HG03175 (cell line): ENCODE data around the gene CTXN3.
"Not testable (repeated sequence)": the region's sequence is repeated elsewhere in the genome, so short reads cannot be mapped to it uniquely, and the experiment has no call there.

ENCODE experiments used
- ATAC-seq: cut with Tn5 transposase; IDR thresholded peaks from one replicate; pipeline ENCODE4 v1.9.1; 2021; ENCODE audit warnings: mild to moderate bottlenecking, moderate library complexity; ENCODE audit not compliant: unreplicated experiment

The CTXN3 gene

GRCh38 chr5:127650022-127650421 lies 1.1 kb downstream of the CTXN3 start:
- no peak for ATAC-seq

GRCh38 chr5:127650649-127651048 lies 1.8 kb downstream of the CTXN3 start:
- ATAC-seq, result no peak

- ATAC-seq, result no peak
Measured at GRCh38 chr5:127652952-127653611, 4.2 kb downstream of the CTXN3 start.

DNA sequence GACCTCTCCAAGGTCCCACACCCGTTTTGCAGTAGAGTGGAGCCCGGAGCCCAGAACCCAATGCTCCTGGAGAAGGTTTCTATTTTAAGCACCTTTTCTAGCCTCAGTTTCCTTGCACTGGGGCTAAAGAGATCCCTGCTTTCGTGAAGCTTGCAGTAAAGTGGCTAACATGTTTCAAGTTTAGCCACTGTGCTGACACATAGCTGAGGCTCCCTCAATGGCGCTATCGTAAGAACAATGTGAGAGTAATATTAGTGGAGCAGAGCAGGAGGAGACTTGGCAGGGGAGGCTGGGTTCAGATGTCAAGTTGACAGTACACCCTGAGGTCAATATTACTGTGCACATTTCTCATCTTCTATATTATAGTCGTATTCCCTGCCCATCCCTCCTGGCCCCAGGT lies 7.9 kb downstream of the CTXN3 start:
- no peak for ATAC-seq

DNA sequence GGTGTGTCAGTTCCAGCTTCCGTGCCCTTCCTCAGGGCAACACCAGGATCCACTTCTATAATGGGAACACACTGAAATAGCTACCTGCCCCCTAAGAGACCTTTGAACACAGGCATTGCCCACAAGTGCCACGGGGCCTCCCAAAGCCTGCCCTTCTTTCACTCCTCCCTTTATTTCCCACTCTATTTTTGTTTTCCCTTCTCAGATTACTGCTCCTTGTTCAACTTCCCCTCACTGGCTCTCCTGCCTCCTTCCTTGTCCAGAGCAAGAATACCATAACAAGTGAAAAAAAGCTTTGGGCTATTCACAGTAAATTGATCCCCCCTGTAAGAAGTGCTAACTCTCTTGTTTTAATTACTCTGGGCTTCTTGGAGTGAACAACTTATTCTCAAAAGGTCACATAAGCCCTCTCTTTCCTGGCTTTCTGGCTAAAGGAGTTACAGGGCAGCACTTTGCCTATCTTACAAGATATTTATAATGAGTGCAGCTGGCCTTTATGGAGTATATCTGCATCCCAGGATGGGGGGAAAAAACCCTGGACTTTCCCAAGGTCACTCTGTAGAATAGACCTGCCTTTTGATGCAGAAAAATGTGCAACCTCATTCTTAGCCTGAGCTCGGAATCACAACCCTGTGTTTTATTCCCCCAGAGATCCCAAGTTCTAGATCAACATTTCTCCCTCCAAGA lies 11.3 kb downstream of the CTXN3 start:
- ATAC-seq, result no peak

DNA sequence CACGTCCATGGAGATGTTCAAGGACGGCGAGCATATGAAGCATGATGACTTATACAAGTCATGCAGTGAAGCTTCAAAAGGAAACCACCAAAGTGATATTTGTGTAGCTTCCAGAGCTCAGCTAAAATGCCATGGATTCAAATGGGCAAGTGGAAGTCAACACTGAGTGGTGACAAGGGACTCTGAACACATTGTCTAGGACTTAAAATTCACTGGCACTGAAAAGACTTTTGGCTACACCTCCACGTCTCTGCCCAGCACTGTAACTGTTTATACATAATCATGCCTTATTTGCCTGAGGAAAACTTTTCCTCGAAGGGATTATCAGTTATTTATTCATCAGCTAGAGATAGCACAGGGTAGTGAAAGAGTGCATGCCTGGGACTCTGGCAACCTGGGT lies 15.2 kb downstream of the CTXN3 start:
- no peak for ATAC-seq

DNA sequence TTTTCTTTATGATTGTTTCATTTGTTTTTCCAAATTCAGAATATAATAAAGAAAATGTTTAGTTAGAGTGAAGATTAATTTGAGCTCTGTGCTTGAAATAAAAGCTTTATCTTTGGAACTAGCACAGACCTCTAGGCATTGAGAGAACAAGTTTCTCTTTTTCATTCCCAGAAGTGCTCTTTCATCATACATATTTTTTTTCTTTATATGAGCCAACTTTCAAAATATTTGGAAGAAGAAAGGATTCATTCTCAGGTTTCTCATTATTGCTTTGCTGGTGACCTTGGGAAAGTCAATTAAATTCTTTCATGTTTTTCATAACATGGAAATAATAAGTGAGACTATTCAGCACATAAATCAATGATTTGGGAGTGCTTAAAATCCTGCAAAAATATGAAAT lies 16.8 kb downstream of the CTXN3 start:
- no peak for ATAC-seq

DNA sequence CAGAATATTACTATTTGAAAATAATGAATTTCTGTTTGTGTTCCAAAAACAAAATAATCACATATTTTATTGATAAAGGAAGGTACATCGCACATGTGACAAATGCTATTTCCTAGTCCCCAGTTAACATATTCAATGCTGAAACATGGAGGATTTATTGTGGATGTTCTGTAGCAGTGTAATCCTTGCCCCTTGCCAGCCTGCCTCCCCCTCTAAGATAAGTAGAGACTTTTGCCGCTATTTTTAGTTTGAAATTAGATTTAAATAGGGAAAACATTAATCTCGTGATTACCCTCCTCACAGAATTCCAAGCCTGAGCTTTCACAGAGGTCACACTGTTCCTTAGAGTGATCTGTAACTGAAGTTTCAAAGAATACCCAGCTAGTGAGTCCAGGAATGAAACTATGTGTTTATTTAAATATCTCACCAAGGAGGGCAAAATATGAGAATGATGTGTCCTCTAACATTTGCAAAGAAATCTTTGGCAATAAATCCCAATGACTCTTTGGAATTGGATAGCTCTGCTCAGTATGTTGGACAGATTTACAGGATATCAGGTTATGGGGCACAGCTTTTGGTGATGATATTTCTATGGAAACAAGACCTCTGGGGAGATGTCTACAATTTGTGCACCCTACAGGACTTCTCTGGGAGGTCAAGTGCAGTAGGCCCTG lies 17.3 kb downstream of the CTXN3 start:
- ATAC-seq, result no peak

GRCh38 chr5:127667926-127668325 lies 19.0 kb downstream of the CTXN3 start:
- ATAC-seq, result no peak

DNA sequence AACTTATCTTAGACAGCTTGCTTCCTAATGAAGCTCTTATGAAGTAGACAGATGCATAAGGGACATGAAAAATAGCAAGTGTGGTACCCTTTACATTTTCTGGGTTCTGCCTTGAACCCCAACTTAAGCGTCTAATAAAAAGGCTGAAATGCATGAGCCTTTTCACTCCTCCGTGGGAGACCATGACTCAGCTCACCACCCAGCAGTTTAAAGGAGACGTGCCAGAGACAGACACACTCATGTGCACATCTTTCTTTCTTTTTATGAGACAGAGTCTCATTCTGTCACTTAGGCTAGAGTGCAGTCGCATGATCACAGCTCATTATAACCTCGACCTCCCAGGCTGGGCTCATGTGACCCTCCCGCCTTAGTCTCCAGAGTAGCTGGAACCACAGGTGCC lies 22.3 kb downstream of the CTXN3 start:
- ATAC-seq, result no peak

- no peak for ATAC-seq
Measured at GRCh38 chr5:127673117-127673800, 24.4 kb downstream of the CTXN3 start.

GRCh38 chr5:127676951-127677350 lies 28.1 kb downstream of the CTXN3 start:
- not testable (repeated sequence) for ATAC-seq

DNA sequence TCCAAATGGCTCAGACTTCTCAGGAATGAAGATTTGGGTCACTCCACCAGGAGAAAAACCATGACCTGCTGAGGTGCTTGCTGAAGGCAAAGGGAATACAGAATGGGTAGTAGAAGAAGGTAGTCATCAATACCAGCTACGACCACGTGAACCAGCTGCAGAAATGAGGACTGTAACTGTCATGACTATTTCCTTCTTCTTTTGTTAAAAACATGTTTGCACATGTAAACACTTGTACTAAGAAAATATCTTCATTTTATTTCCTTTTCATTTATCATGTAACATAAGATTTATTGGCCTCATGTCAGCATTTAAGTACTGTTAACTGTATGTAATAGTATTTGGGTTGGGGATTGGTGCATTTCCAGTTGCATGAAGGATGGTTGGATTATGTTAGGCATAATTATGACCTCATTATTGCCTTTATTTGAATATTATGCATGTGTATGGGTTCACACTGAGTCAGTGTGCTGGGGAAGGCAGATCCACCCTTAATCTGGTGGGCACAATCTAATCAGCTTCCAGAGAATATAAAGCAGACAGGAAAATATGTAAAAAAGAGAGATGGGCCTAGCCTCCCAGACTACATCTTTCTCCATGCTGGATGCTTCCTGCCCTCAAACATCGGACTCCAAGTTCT lies 30.9 kb downstream of the CTXN3 start:
- ATAC-seq, result not testable (repeated sequence)

GRCh38 chr5:127680595-127680994 lies 31.7 kb downstream of the CTXN3 start:
- ATAC-seq, result no peak

GRCh38 chr5:127683008-127683407 lies 34.1 kb downstream of the CTXN3 start:
- ATAC-seq, result no peak

DNA sequence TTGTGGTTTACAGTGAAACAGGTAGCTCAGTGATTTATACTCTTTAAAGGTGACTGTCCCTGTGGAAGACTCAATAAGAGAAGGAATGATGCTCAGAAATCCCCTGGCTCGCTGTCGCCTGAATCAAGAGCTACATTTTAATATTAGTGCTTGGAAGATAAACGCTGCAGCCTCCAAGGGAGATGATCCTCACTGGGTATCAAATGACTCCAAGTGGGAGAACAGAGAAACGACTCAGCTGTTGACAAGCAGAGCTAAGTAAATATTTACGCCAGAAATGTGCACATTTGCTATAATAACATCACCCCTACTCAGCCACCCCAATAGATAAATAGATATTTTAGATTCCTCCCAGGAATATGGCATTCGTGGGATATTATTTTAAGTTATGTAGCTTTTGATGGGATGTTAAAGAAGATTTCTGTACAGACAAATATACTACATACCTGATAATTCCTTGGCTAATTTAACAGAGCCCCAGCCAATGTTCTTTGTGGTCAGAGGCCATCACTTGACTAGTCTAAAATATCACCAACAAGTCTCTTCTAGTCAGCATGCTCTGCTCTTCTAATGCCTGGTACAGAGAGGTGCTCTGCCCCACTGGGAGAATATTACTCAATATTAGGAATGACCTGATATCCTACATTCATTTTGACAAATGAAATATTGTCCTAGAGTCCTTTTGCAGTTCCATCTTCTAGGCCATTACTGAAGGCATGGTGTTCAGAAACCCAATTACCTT lies 36.0 kb downstream of the CTXN3 start:
- no peak for ATAC-seq

GRCh38 chr5:127685662-127686061 lies 36.8 kb downstream of the CTXN3 start:
- ATAC-seq, result no peak

DNA sequence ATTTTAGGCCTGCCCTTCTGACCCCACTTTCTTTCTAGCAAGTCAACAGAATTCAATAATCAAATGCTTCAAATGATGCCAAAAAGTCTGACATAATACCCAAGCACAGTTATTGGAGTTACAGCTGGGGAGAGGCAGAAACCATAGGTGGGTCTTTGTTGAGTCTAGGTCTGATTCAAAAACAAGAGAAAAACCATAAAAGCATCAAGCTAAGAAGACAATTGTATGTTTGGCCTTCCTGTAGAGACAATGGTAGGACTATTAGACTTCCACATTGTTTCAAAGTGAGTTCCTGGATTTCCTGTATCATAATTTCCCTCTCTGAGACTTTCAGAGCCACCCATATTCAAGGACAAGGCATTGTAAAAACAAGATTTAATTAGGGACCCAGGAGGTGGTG lies 37.5 kb downstream of the CTXN3 start:
- no peak for ATAC-seq

DNA sequence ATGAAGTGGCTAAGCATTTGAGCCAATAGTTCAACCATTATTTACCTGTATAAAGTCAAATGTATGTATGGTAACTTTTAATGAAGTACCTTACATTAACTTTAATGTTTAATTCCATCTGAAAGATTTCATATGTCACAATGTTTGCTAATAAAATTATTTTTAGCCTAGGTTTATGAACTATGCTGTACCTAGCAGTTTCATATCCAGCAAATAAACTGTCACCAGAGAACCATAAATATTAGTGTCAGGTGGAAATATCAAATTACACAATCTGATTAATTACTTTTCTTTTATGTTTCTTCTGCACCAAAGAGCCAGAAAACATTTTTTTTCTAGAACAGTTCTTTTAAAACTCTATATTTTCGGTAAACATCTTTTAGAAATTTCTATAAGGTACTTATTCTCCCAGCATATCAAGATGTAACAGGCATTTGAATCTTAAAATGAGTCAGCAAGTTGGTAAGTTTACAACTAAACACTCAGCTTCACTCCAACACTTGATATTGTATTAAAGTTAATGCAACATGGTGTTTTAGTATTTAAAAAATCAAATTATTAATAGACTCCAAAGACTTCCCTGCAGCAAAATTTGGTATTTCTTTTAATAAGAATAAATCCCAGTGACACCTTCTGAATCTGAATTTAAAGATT lies 45.8 kb downstream of the CTXN3 start:
- ATAC-seq, result no peak

- ATAC-seq, result no peak
Measured at GRCh38 chr5:127695346-127695745, 46.5 kb downstream of the CTXN3 start.
